ENCODE measurements around the gene VKORC1.

Gene VKORC1

DNA sequence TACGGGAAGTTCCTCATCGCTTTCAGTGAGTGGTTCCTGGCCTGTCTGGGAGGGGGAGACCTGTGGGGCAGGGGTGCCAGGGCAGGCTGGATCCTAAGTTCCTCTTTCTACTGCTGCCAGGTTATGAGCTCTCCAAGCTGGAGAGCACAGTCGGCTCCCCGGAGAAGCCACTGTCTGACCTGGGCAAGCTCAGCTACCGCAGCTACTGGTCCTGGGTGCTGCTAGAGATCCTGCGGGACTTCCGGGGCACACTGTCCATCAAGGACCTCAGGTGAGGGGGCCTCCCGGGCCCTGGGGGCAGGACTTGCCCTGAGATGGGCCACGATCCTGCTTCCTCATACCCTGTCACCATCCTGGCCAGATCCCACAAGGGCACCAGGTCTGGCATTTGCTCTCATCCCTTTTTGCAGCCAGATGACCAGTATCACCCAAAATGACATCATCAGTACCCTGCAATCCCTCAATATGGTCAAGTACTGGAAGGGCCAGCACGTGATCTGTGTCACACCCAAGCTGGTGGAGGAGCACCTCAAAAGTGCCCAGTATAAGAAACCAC lies 35.8 kb upstream of the VKORC1 start:
- no peak for DNase-seq (ENCODE audit: low read depth in 1 of 2, low spot score in 1 of 2)

DNA sequence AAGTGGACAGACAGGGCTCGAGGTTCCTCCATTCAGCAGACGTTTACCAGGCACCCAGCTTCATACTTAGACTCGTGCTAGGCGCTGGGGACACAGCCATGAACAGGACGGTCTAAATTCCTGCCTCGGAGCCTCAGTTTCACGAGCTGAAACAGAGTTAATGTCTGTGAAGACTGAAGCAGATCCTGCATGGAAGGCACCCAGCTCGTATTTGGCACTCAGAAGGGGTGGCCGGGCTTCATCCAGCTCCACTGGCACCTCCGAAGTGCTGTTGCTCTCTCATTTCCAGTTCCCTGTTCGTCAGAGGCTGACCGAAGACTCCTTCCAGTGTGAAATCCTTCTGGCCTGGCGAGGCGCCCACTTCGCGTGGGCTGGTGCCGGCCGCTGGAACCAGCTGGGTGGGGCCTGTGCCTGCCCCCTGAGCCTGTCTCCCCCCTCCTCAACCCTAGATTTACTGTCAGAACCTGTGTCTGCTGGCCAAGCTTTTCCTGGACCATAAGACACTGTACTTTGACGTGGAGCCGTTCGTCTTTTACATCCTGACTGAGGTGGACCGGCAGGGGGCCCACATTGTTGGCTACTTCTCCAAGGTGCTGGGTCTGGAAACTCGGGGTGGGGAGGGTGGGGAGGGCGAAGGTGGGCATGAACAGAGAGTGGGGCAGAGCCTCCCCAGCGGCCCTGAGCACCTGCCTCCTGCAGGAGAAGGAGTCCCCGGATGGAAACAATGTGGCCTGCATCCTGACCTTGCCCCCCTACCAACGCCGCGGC lies 35.2 kb upstream of the VKORC1 start:
- DNase-seq (ENCODE audit: low read depth in 1 of 2, low spot score in 1 of 2) = no peak

DNA sequence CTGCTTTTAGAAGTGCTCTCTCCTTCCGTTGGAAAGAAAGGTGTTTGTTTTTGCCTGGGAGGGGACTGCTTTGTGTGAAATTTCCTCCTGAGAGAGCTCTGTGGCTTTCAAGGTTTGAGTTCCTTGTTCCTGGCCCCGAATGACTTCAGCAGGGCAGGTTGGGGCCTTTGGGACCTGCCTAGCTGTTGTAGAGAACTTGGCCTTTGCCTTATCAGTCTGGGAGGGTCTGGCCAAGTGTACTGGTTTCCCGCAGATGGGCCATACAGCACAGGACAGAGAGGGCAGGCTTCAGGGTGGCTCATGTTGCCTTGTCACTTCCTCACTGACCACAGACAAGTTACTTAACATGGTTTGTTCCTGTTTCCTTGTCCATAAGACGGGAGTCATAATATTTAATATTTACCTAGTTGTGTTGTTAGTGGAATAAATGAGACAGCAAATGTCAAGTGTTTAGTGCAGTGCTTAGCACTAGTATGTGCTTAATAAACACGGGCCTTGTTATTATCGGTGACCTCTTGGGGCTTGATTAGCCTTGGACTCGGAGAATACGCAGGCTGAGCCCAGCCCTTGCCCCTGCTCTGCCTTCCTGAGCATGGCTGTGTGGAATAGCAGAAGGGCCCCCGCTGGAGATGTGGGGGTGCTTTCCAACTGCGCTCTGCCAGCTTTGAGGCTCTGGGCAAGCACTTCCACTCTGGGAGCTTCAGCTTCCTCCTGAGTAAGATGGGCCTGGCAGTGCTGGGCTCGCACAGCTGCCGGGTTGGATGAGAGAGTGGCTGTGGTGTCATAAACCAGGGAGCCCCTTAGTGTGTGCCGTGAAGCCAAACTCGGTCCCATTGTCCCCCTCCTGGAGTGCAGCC lies 34.3 kb upstream of the VKORC1 start:
- DNase-seq (ENCODE audit: low read depth in 1 of 2, low spot score in 1 of 2) = no peak

DNA sequence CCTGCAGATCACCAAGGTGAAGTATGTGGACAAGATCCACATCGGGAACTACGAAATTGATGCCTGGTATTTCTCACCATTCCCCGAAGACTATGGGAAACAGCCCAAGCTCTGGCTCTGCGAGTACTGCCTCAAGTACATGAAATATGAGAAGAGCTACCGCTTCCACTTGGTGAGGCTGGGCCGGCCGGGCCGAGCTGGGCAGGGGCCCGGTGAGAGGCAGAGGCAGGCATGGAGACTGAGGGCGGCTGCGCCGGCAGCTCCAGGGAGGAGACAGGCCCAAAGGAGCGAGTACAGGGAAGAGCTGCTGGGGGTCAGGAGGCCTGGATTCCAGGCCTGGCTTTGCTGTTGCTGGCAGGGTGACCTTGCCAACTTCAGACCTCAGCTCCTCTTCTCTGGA lies 32.6 kb upstream of the VKORC1 start:
- no peak for DNase-seq (ENCODE audit: low read depth in 1 of 2, low spot score in 1 of 2)

DNA sequence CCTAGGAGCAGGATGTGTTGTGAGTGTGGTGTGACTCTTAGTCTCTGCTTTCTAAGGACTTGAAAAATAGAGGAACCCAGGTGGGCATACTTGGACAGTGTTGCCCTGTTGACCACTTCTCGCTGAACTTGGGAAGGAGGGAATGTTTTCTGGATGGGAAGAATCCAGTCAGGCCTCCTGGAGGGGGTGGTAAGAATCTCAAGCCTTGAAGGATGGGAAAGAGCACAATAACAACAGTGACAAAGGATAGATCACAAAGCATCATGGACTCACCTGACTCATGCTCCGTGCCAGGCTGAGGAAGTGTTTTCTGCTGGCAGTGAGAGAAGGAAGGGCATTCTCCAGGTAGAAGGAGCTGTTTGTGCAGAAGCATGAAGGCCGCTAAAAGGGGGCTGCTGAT lies 31.2 kb upstream of the VKORC1 start:
- DNase-seq (ENCODE audit: low read depth in 1 of 2, low spot score in 1 of 2) = no peak

DNA sequence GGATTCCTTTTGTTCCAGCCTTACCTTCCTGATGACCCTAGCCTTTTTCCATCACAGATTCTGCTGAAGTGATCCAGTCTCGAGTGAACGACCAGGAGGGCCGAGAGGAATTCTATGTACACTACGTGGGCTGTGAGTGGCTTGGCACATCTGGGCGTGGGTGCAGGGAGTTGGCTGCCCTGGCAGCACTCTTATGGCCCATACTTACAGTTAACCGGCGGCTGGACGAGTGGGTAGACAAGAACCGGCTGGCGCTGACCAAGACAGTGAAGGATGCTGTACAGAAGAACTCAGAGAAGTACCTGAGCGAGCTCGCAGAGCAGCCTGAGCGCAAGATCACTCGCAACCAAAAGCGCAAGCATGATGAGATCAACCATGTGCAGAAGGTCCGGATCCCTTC lies 25.5 kb upstream of the VKORC1 start:
- DNase-seq (ENCODE audit: low read depth in 1 of 2, low spot score in 1 of 2) = no peak

DNA sequence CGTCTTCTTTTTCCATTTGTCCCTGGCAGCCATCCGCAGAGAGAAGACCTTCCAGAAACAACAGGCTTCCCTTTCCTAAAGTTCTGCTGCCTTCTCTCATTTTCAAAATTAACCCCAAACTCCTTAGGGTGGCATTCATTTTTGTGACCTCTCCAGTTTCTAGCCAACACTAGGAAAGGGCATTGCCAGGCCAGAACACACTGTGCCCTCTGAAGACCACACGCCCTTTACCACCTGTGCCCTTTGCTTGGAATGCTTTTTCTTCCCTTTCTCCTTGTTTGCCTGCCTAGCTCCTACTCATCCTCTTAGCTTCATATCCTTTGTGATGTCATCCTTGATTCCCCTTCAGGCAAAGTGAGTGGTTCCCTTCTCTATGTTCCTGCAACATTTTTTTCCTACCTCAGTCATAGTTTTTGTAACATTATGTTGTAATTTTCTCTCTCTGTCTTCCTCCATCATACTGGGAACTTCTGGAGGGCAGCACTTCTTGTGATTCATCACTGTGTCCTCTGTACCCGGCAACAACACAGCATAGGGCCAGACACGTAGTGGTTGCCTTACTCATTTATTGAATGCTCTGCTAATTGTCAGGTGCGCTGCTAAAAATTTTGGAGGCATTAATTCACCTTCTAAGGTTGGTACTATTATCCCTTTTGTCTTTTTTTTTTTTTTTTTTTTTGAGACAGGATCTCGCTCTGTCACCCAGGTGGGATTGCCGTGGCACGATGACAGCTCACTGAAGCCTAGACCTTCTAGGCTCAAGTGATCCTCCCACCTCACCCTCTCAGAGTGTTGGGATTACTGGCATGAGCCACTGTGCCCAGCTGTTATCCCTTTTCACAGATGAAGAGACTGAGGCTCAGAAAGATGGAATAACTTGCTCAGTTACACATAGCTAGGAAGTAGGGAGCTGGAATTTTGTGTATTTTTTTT lies 23.9 kb upstream of the VKORC1 start:
- DNase-seq (ENCODE audit: low read depth in 1 of 2, low spot score in 1 of 2) = no peak

DNA sequence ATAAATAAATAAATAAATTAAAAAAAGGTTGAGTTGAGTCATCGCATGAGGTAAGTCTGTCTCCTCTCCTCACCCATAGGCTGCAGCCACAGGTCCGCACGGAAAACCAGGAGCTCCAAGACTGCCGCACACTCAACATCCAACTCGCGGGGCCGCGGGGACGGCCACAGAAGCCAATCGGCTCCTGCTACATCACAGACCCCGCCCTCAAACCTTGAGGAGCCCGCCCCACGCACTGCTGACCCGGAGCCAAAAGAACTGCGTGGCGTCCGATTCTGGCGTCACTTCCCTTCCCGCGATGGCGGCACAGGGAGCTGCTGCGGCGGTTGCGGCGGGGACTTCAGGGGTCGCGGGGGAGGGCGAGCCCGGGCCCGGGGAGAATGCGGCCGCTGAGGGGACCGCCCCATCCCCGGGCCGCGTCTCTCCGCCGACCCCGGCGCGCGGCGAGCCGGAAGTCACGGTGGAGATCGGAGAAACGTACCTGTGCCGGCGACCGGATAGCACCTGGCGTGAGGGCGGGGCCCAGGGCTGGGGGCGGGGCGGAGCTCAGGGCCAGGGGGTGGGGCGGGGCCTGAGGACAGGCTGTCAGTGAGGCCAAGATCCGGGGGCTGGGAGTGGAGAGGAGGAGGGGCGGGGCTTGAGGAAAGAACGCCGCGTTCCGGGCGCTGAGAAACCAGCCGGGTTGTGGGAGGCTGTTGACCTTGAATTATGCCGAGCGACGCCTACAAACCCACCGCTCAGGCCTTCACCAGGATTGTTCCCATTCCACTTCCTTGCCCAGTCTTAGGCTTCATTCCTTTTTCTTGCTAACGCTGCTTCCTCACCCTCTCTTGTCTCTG lies 23.0 kb upstream of the VKORC1 start, which contains the start of gene KAT8:
TSS of gene KAT8 (plus strand) at position 281 of the 839 bp plus-strand sequence. CDS start at position 299, 18 bp downstream.
- DNase-seq (ENCODE audit: low read depth in 1 of 2, low spot score in 1 of 2) = peak; percentile 91 to 97

DNA sequence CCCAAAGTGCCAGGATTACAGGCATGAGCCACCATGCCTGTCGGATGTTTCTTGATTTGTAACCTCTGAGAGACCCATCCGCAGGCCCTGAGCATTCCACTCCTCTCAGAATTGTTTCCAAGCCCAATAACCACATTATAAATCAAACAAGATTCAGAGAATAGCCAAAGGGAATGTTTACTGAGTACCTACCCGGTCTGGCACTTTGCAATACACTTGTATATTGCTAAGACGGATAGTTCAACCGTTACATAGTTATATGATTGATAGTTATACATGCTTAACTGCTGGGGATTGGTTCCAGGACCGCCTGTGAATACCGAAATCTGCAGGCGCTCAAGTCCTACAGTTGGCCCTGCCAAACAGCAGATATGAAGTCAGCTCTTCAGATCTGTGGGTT lies 19.9 kb upstream of the VKORC1 start:
- DNase-seq (ENCODE audit: low read depth in 1 of 2, low spot score in 1 of 2) = no peak

DNA sequence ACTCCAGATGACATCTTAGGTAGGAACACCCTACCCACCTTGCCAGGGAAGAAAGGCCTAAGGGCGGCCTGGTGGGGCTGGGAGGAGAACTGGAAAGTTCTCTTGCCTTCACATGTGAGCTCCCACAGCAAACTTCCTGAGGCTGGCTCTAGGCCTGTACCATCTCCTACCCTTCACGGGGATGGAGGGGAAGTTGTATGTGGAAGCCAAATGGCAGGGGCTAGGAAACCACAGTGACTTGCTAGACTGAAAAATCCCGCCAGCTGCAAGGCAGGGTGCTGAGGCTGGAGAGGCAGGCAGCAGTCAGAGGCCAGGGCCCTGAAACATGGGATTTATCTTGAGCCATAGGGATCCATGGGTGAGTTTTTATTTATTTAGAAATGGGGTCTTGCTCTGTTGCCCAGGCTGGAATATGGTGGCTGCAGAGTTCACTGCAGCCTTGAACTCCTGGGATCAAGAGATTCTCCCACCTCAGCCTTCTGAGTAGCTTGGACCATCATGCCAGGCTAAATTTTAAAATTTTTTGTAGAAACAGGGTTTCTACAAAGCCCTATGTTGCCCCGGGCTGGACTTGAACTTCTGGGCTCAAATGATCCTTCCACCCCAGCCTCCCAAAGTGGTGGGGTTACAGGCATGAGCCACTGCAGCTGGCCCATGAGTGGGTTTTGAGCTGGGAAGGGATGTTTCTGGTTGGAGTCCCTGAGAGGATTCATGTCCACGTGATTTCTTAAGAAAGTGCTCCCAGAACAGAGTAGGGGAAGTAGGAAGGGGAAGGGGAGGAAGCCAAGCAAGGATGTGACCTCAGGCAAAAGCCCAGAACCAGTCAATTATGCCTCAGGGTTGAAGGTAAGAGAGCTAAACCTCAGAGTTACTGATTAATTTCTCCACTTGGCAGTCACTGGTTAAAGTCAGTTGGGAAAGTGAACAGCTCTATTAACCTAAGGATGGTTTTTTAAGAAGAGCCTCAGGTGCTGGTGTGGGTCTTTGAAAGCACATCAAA lies 18.8 kb upstream of the VKORC1 start:
- no peak for DNase-seq (ENCODE audit: low read depth in 1 of 2, low spot score in 1 of 2)

DNA sequence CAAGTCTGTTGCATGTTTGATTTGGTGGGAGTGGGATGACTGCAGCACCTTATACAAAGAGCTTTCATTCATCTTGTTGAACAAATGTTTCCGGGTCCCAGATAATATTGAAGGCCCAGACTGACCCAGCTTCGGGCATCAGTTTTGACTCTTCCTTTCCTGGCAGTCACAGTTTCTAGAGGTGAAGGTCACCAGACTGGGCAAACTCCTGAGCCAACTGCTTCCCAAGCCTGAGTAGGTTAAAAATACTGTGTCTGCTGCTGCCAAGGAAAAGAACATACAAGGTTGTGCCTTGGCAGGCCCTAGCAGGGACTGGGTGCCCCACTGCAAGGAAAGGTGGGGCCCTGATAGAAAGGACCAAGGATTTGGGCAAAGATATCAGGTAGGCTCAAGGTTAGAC lies 18.1 kb upstream of the VKORC1 start:
- no peak for DNase-seq (ENCODE audit: low read depth in 1 of 2, low spot score in 1 of 2)

DNA sequence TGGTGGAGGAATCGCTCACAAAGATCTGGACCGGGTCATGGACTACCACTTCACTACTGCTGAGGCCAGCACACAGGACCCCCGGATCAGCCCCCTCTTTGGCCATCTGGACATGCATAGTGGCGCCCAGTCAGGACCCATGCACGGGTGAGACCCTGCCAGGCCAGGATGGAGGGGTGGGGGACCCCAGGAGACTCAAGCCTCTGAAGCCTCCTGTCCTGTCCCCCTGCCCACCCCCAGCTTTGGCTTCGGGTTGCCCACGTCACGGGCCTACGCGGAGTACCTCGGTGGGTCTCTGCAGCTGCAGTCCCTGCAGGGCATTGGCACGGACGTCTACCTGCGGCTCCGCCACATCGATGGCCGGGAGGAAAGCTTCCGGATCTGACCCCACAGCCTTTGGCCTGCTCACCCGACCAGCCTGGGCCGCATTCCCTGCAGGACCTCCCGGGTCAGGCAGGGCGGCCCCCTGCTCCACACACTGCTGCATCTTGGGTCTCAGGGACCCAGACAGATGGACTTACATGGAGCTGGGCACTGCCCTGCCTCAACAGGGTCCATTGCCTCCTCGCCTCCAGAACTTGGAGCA lies 17.4 kb upstream of the VKORC1 start:
- no peak for DNase-seq (ENCODE audit: low read depth in 1 of 2, low spot score in 1 of 2)

DNA sequence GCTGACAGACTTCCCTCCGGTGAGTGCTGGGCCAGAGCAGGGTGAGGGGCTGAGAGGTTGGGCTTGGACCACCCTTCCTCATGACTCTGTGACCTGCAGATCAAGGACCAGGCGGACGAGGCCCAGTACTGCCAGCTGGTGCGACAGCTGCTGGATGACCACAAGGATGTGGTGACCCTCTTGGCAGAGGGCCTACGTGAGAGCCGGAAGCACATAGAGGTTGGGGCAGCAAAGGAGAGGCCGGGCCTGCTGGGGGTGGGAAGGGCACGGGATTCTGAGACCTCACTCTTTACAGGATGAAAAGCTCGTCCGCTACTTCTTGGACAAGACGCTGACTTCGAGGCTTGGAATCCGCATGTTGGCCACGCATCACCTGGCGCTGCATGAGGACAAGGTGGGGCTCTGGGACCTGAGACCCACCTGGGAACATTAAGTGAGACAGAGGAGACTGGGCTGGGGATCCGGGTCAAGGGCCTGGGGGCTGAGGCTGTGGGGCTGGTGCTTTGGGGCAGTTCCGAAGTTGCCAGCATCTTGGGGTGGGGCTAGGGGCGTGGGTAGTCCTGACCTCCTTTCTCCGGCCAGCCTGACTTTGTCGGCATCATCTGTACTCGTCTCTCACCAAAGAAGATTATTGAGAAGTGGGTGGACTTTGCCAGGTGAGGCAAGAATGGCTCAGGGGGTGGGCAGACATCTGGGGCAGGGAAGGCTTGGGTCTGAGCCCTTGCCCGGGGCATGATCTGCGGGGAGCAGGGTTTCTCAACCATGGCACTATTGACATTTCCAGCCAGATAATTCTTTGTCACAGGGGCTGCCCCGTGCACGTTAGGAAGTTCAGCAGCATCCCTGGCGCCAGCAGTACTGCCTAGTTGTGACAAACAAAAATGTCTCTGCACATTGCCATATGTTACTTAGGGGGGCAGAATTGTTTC lies 15.8 kb upstream of the VKORC1 start:
- DNase-seq (ENCODE audit: low read depth in 1 of 2, low spot score in 1 of 2) = no peak

DNA sequence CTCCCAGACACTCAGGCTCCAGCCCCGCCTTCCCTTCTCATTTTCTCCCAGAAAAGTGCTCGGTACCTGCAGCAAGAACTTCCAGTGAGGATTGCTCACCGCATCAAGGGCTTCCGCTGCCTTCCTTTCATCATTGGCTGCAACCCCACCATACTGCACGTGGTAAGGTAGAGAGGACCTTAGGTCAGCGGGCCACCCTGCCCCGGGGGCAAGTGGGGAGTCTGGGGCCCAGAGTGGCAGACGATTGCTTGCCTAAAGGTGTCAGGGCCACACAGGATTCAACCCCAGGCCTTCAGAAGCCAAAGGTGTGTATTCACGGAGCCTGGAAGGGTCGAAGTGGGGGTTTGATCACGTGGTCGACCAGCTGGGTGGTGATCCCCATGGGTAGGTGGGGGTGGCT lies 15.0 kb upstream of the VKORC1 start:
- DNase-seq (ENCODE audit: low read depth in 1 of 2, low spot score in 1 of 2) = no peak

DNA sequence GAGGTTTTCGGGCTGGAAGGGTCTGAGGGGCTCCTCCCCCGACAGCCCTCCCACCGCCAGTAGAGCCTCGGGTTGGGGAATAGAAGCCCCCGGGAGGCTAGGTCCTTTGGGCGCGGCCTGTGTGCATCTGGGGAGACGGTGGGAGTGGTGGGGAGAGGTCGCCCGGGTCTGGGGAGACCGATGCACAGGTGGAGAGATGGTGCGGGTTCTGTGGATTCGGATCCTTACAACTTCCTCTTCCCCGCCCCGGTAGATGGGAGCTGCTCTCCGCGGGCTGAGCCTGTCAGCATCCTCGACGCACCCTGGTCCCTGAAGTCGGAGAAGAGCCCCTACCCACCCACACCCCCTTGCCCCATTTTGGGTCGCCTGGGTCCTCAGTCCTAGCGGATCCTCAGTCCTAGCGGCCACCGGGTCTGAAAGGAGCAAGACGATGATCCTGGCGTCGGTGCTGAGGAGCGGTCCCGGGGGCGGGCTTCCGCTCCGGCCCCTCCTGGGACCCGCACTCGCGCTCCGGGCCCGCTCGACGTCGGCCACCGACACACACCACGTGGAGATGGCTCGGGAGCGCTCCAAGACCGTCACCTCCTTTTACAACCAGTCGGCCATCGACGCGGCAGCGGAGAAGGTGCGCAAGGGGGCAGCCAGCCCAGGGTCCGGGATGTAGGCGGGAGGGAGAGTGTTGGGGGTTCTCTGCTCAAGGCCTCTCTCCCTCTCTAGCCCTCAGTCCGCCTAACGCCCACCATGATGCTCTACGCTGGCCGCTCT lies 14.4 kb upstream of the VKORC1 start:
- DNase-seq (ENCODE audit: low read depth in 1 of 2, low spot score in 1 of 2) = no peak

DNA sequence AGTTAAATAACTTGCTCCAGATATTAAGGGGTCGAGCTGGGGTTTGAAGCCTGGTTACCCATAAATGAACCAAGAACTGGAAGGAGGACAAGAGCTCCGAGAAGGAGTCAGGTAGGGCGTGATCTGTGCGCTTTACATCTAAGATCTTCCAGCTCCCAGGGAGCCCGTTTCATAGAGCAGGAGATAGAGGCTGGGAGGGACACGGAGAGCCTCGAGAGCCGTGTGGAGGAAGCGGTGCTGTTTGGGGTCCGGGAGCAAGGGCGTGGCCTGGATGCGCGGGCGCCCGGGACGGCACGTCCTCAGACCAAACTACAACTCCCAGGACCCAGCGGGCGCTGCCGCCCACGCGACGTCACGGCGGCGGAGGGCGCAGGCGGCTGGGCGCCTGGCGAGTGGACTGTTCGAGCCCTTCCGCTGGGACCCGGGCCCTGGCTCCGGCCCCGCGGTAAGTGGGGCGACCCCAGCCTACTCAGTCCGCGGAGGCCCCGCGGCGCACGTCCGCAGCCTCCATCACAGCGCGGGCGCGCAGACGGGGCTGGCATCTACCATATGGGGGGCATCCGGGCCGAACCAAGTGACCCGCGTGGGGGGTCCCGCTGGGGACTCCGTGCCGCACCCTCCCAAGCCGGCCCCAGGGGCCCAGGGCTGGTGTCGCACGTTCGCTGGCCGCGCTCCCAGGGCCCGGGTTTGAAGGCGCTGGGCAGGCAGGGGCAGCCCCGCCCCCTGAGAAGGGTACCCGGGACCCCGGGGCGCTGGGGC lies 13.6 kb upstream of the VKORC1 start, which contains the start of gene BCKDK:
TSS of gene BCKDK (plus strand) at position 352 of the 759 bp plus-strand sequence. CDS start 838 bp downstream, outside the sequence.
- peak; percentile 41 to 56 for DNase-seq (ENCODE audit: low read depth in 1 of 2, low spot score in 1 of 2)

Data from activated CD4-positive, alpha-beta T cell treated with anti-CD3 and anti-CD28 coated beads, Interleukin-2, amount 50 U/mL, for 24 hours (primary cell).